Measurements from ENCODE around the gene ZC3H18.

The ZC3H18 gene

GRCh38 chr16:88681084-88681680, 111.0 kb downstream of the ZC3H18 start:
- H3K36me3 ChIP-seq (ENCODE audit: insufficient read depth, low read length), result no peaks in the 10 kb centered on the region
- H3K4me3 ChIP-seq, result no peak overlapping the region
- DNase-seq (ENCODE audit: low read depth, low spot score), result no peak
- no peaks in the 10 kb centered on the region for H3K9me3 ChIP-seq (ENCODE audit: low read depth, low read length)
- H3K9ac ChIP-seq (ENCODE audit: insufficient read length), result no peak overlapping the region
- no peak for TF ChIP-seq EZH2 (IDR thresholded peaks at IDR 0.05)
- TF ChIP-seq POLR2AphosphoS5 (IDR thresholded peaks at IDR 0.05; ENCODE audit: borderline replicate concordance, low read depth, low read length), result no peak
- no peak for TF ChIP-seq FOXP2 (optimal IDR thresholded peaks at IDR 0.05; ENCODE audit: control extremely low read depth, extremely low read length, insufficient read depth)
- no peak overlapping the region for H3K27ac ChIP-seq
